Activated T-cell treated with anti-CD3 and anti-CD28 coated beads, Interleukin-2, amount 50 U/mL, for 48 hours (primary cell): ENCODE measurements around the gene PTPN14.
"Not testable (repeated sequence)": the region's sequence is repeated elsewhere in the genome, so short reads cannot be mapped to it uniquely, and the experiment has no call there.

ENCODE experiments used
- DNase-seq, 2 experiments: peaks; one replicate each; pipeline ENCODE4 v3.0.0-alpha.2; 2020

Gene PTPN14

DNA sequence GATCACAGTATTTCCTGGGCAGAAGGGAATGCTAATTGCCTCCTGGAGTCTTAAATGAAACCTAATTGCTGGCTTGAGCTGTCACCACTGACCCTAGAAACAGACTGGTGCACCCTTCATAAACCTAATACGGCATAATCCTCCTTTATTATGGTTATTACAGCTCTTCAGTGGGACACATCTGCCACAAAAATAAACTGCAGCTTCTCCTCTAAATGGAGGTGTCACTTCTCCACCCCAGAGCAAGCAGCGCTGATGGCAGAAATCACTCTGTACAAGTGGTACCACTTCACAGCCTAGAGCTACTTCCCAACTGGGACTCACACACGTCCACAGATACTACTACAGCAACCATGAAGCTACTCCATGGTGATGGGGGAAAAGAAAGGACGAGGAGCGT is 11.1 kb downstream of the PTPN14 start:
- no peak for DNase-seq

DNA sequence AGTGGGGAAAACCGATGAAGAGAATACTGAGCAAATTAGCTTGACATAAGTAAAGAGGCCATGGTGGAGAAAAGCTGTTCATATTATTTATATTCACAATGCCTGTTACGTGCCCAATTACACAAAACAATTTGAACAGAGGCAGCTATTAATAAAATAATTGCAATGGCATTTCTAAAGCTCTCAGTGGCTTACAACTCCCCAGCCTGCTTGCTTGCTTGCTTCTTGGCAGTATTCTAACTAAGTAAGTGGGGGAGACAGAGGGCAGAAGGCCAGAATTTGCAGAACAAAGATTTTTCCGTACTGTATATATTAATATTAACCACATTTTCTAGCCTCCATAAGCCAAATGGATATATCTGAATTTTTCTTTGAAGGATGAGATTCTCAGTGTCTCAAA is 12.9 kb downstream of the PTPN14 start:
- DNase-seq, result no peak

- no peak for DNase-seq
Measured at GRCh38 chr1:214537872-214538473, 13.4 kb downstream of the PTPN14 start.

DNA sequence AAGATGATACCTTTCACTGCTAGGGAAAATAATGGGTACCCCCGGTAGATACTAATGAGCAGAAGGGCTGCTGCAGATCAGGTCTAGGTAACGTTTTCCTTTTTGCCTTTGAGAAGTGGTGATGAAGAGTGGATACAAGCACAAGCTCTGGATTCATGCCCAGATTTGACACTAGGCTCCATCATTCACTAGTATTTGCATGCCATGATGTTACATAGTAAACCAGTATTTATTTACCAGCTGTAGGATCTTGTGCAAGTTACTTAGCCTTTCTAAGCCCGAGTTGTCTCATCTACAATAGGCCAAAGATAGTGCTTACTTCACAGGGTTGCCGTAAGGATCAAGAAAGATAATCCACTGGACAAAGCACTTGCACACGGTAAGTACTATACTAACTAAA is 14.2 kb downstream of the PTPN14 start:
- DNase-seq, result no peak

DNA sequence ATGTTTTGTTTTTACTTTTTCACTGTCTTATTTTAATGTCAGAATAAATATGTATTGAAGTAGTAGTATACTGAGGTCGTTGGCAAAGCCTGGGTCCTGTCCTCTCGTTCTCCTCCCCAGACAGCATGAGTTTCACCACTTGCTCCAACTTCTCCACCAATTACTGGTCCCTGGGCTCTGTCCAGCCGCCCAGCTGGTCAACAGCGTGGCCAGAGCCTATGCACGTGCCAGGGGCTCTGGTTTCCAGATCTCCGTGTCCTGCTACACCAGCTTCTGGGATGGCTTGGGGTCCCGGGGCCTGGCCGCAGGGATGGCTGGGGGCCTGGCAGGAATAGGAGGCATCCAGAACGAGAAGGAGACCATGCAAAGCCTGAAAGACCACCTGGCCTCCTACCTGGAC is 19.3 kb downstream of the PTPN14 start:
- no peak for DNase-seq

GRCh38 chr1:214525535-214526019 is 25.8 kb downstream of the PTPN14 start:
- no peak for DNase-seq

DNA sequence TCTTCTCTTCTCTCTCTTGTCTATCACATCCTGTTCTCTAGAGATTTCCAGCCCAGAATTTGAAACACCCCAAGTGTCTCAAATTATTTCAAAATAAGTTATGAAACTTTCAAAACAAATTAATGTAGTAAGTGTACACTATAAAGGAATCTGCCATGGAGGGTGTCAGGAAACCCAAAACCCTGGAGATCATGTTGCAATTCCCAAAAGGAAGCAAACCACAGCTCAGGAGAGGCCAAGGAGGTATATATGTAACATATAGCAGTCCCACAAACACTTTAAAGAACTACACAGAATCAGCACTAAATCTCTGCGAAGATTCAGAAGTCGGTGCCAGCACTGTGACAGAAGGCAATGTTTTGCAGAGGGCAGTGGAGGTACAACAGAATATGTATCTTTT is 26.6 kb downstream of the PTPN14 start:
- no peak for DNase-seq

GRCh38 chr1:214523124-214523824 is 28.1 kb downstream of the PTPN14 start:
- DNase-seq, result no peak

DNA sequence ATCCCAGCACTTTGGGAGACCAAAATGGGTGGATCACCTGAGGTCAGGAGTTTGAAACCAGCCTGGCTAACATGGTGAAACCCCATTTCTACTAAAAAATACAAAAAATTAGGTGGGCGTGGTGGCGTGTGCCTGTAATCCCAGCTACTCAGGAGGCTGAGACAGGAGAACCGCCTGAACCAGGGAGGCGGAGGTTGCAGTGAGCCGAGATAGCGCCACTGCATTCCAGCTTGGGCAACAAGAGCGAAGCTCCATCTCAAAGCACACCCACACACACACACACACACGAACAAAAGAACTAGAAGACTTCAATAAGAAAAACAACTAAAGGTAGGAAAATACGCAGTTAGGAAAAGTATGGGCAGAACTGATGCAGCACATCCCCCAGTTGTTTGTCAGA is 29.9 kb downstream of the PTPN14 start:
- not testable (repeated sequence) for DNase-seq

DNA sequence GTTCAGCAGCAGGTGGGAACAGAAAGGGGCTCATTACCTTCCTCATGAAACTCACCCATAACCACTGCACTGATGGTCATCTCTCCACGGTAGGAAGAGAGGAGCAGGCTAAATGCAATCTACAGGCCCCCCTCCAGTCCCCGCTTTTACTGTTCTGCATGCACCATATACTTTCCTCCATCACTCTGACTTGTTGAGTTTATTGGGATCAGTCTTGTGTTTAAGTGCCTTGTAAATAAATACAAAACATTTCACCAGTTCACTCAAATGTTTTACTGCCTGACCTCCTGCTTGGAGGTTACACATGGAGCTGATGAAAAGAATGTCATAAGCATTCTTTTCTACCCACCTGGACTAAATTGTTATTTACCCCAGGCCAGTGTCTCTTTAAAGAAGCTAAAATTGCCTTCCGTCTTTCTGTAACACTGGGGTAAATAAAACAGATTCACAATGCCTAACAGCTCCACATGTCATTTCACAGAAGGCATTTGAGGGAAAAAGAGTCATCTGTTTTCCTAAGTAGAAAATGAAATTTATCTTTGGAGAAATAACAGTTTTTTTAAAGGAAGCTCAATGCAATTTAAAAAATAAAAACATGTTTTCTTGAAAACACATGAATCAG is 30.7 kb downstream of the PTPN14 start:
- DNase-seq, result no peak

DNA sequence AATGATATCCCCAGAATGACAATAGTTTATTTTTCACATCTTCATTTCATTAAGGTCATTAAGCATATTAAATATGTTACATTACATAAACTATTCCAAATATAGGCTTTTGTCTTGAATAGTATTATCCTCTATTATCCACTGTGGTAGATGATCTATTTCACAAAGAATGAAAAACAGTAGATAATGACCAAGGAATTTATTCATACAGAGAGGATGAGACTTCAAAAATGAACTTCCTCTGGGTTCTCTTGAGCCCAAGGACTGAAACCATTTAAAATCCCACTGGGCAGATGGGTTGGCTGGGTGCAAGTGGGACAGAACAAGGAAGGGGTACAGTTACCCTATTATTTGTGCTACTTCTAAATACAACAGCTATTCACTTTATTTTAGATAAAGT is 33.0 kb downstream of the PTPN14 start:
- no peak for DNase-seq

GRCh38 chr1:214516434-214517326 is 34.7 kb downstream of the PTPN14 start:
- no peak for DNase-seq

GRCh38 chr1:214515544-214516433 is 35.6 kb downstream of the PTPN14 start:
- no peak for DNase-seq

GRCh38 chr1:214514819-214515383 is 36.5 kb downstream of the PTPN14 start:
- DNase-seq, result no peak

DNA sequence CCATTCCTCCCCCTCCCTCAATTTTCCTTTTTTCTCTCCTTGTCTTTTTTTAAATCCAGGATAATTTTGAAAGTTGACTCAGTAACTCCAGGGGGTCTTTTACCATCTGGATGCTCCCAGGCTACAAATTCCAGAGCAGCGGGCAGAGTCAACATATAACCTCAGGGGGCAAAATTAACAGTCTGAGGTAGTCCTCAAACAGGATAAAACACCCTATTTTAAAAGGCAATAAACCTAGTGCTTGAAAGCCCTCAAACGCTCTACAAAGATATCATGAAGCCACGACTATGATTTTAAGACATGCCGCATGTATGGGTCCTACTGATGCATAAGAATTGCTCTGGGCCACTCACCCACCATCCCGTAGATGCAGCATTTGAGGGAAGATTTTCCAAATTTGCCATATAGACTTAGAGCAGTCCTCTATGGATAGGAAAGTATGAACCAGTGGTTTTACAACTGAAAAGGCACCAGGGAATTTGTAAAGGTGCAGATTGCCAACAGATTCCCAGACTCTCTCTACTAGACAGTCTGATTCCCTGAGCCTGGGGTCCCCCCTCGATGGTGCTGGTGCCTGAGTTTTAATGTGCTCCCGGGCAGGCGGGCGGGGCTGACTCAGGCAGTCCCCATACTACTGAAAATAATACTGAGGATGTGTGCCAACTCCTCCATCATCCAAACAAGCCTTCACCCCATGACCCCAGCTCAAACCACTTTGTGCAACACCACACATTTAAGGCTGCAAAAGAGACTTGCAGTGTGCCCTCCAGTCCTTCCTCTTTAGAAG is 37.2 kb downstream of the PTPN14 start:
- no peak for DNase-seq

DNA sequence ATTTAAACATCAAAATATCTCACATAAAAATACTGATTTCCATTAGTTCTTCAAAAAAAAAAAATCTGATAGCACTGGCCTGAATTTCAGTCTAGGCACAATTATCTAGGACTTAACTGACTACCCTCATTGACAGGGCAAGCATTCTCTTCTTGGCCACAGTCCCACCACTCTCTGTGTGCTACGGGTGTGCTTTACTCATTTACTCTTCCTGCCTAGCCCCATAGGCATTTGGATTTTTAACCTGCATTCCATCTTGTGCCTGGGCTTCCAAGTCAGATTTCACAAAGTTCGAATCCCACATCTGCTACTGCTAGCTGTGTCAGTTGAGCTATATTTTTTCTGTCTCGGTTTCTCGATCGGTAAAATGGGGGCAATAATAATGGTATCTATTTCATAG is 38.0 kb downstream of the PTPN14 start:
- no peak for DNase-seq

- DNase-seq, result no peak
Measured at GRCh38 chr1:214511639-214511998, 39.8 kb downstream of the PTPN14 start.

DNA sequence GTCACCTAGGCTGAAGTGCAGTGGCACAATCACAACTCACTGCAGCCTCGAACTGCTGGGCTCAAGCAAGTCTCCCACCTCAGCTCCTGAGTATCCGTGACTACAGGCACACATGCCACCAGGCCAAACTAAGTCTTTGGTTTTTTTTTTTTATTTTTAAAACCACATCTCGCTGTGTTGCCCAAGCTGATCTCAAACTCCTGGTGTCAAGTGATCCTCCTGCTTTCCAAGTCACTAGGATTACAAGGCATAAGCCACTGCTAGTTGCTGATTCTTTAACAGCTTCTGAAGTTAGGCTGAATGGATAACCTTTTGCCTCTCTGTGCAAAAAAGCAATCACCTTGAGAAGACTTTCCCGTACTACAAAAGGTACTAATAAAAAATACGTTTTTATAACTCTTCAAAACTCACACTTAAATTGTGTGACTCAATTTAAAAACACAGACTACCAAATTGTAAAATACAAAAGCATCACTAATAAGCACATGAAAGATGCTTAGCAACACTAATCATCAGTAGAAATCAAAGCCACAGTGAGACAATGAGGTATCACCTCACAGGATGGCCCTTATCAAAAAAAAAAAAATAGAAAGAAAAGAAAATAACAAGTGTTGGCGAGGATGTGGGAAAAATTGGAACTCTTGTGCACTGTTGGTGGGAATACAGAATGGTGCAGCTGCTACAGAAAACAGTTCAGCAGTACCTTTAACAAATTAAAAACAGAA is 40.3 kb downstream of the PTPN14 start:
- DNase-seq, result no peak

DNA sequence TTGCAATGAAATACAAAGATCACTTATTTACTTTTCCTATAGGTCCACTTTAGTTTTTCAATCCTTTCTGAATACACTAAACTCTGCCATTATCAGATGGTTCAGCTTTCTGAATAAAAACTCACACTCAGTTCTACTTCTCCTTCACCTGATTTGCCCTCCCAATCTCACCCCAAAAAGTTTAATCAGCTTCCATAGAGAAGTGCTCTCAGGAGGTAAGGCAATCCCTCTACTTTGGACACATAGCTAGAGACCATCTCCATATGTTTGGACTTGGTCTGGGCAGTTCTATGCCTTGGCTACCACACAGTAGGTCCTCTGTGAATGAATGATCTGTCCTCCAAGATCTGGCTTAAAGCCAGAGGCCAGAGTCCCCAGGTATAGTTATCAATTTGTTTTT is 40.9 kb downstream of the PTPN14 start:
- no peak for DNase-seq

- not testable (repeated sequence) for DNase-seq
Measured at GRCh38 chr1:214509622-214510021, 41.8 kb downstream of the PTPN14 start.
